G401.6 (cell line): Measurements from ENCODE around the gene FOXO3.
"Not testable (repeated sequence)": the region's sequence is repeated elsewhere in the genome, so short reads cannot be mapped to it uniquely, and the experiment has no call there.

Experiments used
- FAIRE-seq: peaks from 2 replicates; lab custom pipeline; 2012; peaks lifted over from hg19 to GRCh38; lab: Jason Lieb, UNC

Gene FOXO3

DNA sequence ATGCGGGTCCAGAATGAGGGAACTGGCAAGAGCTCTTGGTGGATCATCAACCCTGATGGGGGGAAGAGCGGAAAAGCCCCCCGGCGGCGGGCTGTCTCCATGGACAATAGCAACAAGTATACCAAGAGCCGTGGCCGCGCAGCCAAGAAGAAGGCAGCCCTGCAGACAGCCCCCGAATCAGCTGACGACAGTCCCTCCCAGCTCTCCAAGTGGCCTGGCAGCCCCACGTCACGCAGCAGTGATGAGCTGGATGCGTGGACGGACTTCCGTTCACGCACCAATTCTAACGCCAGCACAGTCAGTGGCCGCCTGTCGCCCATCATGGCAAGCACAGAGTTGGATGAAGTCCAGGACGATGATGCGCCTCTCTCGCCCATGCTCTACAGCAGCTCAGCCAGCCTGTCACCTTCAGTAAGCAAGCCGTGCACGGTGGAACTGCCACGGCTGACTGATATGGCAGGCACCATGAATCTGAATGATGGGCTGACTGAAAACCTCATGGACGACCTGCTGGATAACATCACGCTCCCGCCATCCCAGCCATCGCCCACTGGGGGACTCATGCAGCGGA is 102.9 kb downstream of the FOXO3 start:
- not testable (repeated sequence) for FAIRE-seq

GRCh38 chr6:108665495-108666196 is 104.9 kb downstream of the FOXO3 start:
- FAIRE-seq, result no peak

- no peak for FAIRE-seq
Observed at GRCh38 chr6:108666656-108667260, 106.0 kb downstream of the FOXO3 start.

- no peak for FAIRE-seq
Observed at GRCh38 chr6:108667993-108668392, 107.3 kb downstream of the FOXO3 start.

GRCh38 chr6:108669673-108670072 is 109.0 kb downstream of the FOXO3 start:
- no peak for FAIRE-seq

- FAIRE-seq, result no peak
Observed at GRCh38 chr6:108671175-108671574, 110.5 kb downstream of the FOXO3 start.

DNA sequence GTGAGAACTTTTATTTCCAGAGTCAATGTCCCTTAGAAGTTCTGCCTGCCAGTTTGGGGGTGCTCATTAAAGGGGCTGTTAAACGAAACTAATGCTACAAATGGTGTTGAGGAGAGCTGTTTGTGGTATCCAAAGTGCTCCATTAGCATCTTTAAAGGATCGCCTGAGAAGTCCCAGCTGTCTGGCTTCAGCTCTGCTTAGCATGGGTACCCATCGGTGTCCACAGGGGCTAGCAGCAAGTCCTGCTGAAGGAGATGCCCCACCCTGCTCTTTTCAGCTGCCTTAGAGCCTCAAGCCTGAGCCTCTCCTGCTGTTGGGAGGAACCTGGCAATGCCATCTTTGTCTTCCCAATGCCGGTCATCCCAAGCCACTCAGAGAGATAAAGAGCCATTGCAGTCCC is 111.1 kb downstream of the FOXO3 start:
- no peak for FAIRE-seq

- no peak for FAIRE-seq
Observed at GRCh38 chr6:108672641-108673040, 111.9 kb downstream of the FOXO3 start.

DNA sequence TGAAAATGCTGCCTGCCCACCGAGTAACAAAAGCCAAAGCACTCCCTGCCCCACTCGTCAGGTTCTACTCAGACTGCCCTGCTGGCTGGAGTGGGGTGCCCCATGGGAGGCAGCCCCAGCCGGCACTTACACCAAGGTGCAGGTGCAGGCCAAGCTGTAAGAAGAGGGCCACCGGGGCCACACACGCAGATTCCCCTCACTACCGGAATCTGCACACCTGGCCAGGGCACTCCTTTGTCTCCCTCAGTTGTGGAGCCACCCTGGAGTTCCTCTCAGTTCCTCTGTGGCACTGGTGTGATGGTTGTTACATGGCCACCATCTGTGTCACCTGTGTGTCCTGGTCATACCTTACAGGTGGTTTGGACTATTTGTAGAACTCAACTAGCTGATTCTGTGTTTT is 112.4 kb downstream of the FOXO3 start:
- no peak for FAIRE-seq

GRCh38 chr6:108673602-108674001 is 112.9 kb downstream of the FOXO3 start:
- no peak for FAIRE-seq

GRCh38 chr6:108675226-108676200 is 114.8 kb downstream of the FOXO3 start:
- no peak for FAIRE-seq

GRCh38 chr6:108676555-108676954 is 115.8 kb downstream of the FOXO3 start:
- FAIRE-seq, result no peak

GRCh38 chr6:108677357-108677756 is 116.6 kb downstream of the FOXO3 start:
- no peak for FAIRE-seq

- FAIRE-seq, result no peak
Observed at GRCh38 chr6:108677894-108678293, 117.2 kb downstream of the FOXO3 start.

- FAIRE-seq, result not testable (repeated sequence)
Observed at GRCh38 chr6:108680314-108680713, 119.6 kb downstream of the FOXO3 start.

DNA sequence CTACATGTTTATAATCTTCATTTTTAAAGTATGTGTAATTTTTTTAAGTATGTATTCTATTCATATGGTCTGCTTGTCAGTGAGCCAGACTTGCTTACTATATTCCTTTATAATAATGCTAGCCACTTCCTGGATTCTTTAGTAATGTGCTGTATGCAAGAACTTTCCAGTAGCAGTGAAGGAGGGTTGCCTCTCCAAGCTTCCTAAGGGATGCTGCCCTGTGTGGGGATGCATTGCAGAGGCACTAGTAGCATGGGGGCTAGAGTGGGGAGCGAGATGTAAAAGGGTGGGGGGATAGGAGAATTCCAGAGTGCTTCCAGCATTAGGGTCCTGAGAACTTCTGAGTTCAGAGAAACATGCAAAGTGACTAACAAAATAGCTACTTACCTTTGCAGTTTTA is 121.0 kb downstream of the FOXO3 start:
- FAIRE-seq, result not testable (repeated sequence)

GRCh38 chr6:108682383-108683119 is 121.8 kb downstream of the FOXO3 start:
- FAIRE-seq, result not testable (repeated sequence)

GRCh38 chr6:108683976-108684375 is 123.3 kb downstream of the FOXO3 start:
- not testable (repeated sequence) for FAIRE-seq

DNA sequence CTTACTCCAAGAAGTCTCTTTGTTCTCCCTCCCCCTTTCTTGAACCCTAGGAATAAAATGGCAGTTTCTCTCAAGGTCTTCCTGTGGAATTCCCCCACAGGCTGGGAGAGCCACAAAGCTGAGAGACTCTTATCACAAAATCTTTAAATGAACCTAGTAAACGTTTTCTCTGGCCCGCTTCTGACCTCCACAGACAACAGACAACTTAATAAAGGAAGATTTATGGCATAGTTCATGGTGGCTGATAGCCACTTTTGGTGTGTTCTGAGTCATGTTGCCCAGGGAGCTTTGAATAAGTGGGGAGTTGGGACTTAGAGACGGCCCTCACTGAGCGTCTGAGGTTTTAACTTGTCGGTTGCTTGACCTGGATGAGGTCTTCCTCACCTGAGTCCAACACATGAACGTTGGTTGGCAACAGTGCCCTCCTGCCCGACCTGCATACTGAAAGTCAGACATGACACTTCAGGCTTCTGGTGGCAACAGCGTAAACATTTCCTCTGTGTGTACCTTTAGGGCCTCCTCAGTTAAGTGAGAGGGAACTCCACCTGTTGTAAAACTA is 124.1 kb downstream of the FOXO3 start:
- FAIRE-seq, result no peak

- no peak for FAIRE-seq
Observed at GRCh38 chr6:108685970-108686369, 125.3 kb downstream of the FOXO3 start.

DNA sequence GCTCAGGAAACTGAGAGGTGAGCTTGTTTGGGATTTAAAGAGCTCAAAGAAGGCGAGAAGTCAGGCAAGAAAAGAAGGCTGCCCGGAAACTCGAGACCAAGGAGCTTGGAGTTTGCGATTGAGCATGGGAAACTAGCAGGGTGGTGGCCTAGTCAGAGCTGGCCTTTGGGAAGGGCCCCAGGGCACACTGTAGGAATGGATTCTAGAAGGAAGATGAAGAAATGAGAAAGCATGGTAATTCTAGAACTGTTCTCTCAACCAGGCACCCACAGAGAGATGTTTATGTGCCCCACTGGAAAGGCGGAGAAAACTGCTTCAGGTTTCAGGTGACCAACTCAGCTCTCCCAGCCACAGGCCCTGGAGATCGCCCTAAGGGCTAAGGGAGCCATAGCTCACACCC is 126.2 kb downstream of the FOXO3 start:
- FAIRE-seq, result no peak

GRCh38 chr6:108687921-108688320 is 127.2 kb downstream of the FOXO3 start:
- FAIRE-seq, result no peak
